ENCODE data around the gene FGF19.

Gene FGF19

DNA sequence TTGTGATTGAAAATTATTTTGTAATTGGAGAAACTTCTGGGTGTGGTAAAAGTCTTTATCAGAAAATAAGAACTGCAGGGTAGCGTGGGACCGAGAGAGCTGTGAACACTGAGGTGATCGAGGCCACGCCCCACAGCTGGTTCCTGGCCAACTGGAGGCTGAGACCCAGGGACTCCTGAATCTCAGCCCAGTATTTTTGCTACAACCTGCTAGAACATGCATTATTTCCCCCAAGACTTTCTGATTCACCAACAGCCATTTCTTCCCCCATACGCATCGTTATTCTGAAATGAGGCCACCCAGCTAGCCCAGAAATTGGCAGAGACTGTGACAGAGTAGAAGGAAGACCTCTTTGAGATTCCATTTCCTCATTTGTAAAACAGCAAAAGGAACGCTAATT is 3.4 kb upstream of the FGF19 start:
- H3K4me1 Mint-ChIP-seq = peaks cover 6% of the 10 kb centered on the region

DNA sequence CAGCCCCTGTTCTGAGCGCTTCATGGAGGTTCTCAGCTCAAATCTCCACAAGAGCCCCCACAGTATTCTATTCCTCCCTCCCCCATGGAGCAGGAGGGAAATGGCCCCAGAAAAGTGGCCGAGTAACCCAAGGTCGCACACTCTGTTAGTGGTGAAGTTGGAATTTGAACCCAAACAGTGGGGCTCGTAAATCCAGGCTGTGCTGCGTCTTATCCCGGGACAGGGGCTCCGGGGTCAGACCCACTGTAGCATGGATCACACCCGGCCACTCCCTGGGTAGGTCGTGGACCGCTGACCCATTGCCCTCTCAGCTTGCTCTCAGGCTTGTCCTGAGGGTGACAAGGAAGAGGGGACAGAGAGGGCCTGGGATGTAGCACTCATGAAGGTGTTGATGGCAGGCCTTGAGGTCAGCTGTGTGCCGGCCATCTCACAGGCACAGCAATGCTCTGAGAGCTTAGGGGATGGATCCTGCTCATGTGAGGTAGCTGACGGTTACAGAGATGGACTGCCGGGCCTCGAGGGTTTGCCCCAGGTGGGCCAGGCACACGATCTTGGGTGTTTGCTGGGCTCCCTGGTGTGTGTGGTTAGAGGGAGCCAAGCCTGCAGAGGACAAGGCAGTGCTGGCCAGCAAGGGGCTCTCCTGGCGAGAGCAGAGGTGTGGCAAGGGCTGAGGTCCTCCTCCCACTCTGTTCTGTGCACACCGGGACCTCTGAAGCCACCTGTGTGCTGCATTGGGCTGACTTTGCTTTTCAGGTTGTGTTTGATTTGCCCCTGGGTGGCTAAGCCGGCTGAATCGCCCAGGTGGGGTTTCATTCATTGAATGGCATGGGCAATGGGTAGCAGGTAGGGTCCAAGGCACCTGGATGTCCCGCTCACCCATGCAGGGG is 2.3 kb upstream of the FGF19 start:
- no peaks in the 10 kb centered on the region for H3K4me1 Mint-ChIP-seq
- DNase-seq (ENCODE audit: low spot score in 2 of 2) (no peak), ATAC-seq (ENCODE audit: low read depth) (no peak)
- peaks cover 1% of the 10 kb centered on the region for H3K9me3 Mint-ChIP-seq
- H3K27me3 Mint-ChIP-seq = peaks cover 12% of the 10 kb centered on the region
- no peaks in the 10 kb centered on the region for H3K36me3 Mint-ChIP-seq
- no peak overlapping the region for H3K27ac Mint-ChIP-seq
- no peak overlapping the region for H3K4me3 Mint-ChIP-seq

More for the DNA sequence above, 3.4 kb upstream of the FGF19 start:
- Mint-ChIP-seq H3K9me3 (peaks cover 3% of the 10 kb centered on the region), H3K4me3 (no peak overlapping the region), H3K27ac (no peak overlapping the region), H3K27me3 (peaks cover 12% of the 10 kb centered on the region), H3K36me3 (no peaks in the 10 kb centered on the region)
- no peak for ATAC-seq (ENCODE audit: low read depth)
- no peak for DNase-seq (ENCODE audit: low spot score in 2 of 2)

- ATAC-seq (ENCODE audit: low read depth) (no peak), DNase-seq (ENCODE audit: low spot score in 2 of 2) (no peak)
- peak overlapping the region; percentile 12 for H3K4me3 Mint-ChIP-seq
- peaks cover 10% of the 10 kb centered on the region for H3K27me3 Mint-ChIP-seq
- no peaks in the 10 kb centered on the region for H3K36me3 Mint-ChIP-seq
- no peaks in the 10 kb centered on the region for H3K9me3 Mint-ChIP-seq
- no peak overlapping the region for H3K27ac Mint-ChIP-seq
- no peaks in the 10 kb centered on the region for H3K4me1 Mint-ChIP-seq
These were observed 1.6 kb upstream of the FGF19 start for GRCh38 chr11:69705351-69705811.

GRCh38 chr11:69704508-69705253 is 859 bp upstream of the FGF19 start:
- Mint-ChIP-seq H3K9me3 (no peaks in the 10 kb centered on the region), H3K4me3 (peak overlapping the region; percentile 30), H3K27me3 (peaks cover 10% of the 10 kb centered on the region), H3K27ac (no peak overlapping the region), H3K36me3 (no peaks in the 10 kb centered on the region), H3K4me1 (no peaks in the 10 kb centered on the region)
- DNase-seq (ENCODE audit: low spot score in 2 of 2) (no peak), ATAC-seq (ENCODE audit: low read depth) (no peak)

- ATAC-seq (ENCODE audit: low read depth) = no peak
- peak overlapping the region; percentile 32 for H3K4me3 Mint-ChIP-seq
- H3K4me1 Mint-ChIP-seq = peaks cover 6% of the 10 kb centered on the region
- peaks cover 10% of the 10 kb centered on the region for H3K27me3 Mint-ChIP-seq
- DNase-seq (ENCODE audit: low spot score in 2 of 2) = no peak
- H3K27ac Mint-ChIP-seq = no peak overlapping the region
- no peaks in the 10 kb centered on the region for H3K36me3 Mint-ChIP-seq
- H3K9me3 Mint-ChIP-seq = no peaks in the 10 kb centered on the region
These were observed 412 bp downstream of the FGF19 start for GRCh38 chr11:69703453-69703767.

DNA sequence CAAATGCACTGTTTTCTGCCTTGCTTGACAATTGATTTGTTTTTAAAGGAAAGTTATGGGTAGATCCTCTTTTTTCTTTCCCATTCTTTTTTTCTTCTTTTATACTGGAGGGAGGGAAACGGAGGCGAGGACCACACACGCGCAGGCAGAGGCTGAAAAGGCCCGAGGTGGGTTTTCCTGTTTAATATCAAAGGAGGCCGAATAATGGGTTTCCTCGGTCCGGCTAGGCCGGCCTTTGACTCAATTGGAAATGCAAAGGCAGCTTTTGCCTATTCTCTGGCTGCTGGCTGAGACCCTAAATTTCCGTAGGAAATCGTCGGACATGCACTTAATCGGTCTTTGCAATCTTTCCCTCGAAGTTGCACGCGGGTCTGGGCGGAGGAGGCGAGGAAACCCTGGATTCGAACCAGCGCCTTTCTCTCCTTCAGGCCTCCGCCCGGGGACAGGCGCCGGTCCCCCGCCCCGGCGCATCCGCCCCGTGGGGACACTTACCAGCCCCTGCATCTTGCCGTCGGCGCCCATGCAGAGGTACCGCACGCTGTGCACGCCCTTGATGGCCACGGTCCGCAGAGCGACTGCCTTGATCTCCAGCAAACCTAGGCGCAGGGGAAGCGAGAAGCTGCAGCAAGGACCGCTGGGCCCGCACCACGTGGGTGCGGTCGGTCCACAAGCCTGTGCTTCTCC is 911 bp downstream of the FGF19 start:
- peak overlapping the region; percentile 32 for H3K4me3 Mint-ChIP-seq
- H3K4me1 Mint-ChIP-seq = peaks cover 6% of the 10 kb centered on the region
- H3K27ac Mint-ChIP-seq = no peak overlapping the region
- ATAC-seq (ENCODE audit: low read depth) (no peak), DNase-seq (ENCODE audit: low spot score in 2 of 2) (no peak)
- H3K27me3 Mint-ChIP-seq = peaks cover 10% of the 10 kb centered on the region
- no peaks in the 10 kb centered on the region for H3K36me3 Mint-ChIP-seq
- H3K9me3 Mint-ChIP-seq = no peaks in the 10 kb centered on the region

GRCh38 chr11:69702239-69702691 is 1.6 kb downstream of the FGF19 start:
- H3K27me3 Mint-ChIP-seq = peaks cover 10% of the 10 kb centered on the region
- H3K4me1 Mint-ChIP-seq = peaks cover 6% of the 10 kb centered on the region
- no peaks in the 10 kb centered on the region for H3K36me3 Mint-ChIP-seq
- no peak for DNase-seq (ENCODE audit: low spot score in 2 of 2)
- H3K27ac Mint-ChIP-seq = no peak overlapping the region
- ATAC-seq (ENCODE audit: low read depth) = no peak
- H3K4me3 Mint-ChIP-seq = no peak overlapping the region
- no peaks in the 10 kb centered on the region for H3K9me3 Mint-ChIP-seq

- ATAC-seq (ENCODE audit: low read depth) (no peak), DNase-seq (ENCODE audit: low spot score in 2 of 2) (no peak)
- Mint-ChIP-seq H3K4me3 (no peak overlapping the region), H3K36me3 (no peaks in the 10 kb centered on the region), H3K9me3 (no peaks in the 10 kb centered on the region), H3K4me1 (peaks cover 6% of the 10 kb centered on the region), H3K27me3 (peaks cover 9% of the 10 kb centered on the region), H3K27ac (no peak overlapping the region)
These were observed 3.3 kb downstream of the FGF19 start for GRCh38 chr11:69700278-69701140.

GRCh38 chr11:69699213-69699612 is 4.6 kb downstream of the FGF19 start:
- ATAC-seq (ENCODE audit: low read depth) = peak; percentile 57
- DNase-seq (ENCODE audit: low spot score in 2 of 2) = no peak
- no peaks in the 10 kb centered on the region for H3K36me3 Mint-ChIP-seq
- H3K4me1 Mint-ChIP-seq = peaks cover 6% of the 10 kb centered on the region
- no peak overlapping the region for H3K27ac Mint-ChIP-seq
- peaks cover 11% of the 10 kb centered on the region for H3K27me3 Mint-ChIP-seq
- no peak overlapping the region for H3K4me3 Mint-ChIP-seq
- no peaks in the 10 kb centered on the region for H3K9me3 Mint-ChIP-seq

DNA sequence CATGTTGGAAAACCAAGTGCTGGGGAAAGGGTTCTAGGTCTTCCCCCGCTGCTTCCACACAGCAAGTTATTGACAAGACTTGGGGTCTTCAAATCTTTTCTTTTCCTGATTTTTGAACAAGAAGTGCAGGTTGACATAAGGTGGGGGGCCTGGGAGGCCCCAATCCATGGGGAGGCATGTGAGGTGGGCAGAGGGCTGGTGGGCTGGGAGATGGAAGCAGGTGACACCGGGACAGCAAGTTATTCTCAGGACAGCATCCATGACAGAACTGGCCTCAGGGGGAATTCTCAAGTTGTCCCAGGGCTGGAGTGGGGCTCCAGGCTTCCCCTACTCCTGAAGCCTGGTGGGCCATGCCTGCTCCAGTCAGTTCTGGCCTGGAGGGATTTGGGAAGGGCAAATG is 5.5 kb downstream of the FGF19 start:
- Mint-ChIP-seq H3K27ac (no peak overlapping the region), H3K4me3 (no peak overlapping the region), H3K4me1 (peaks cover 6% of the 10 kb centered on the region), H3K9me3 (no peaks in the 10 kb centered on the region), H3K27me3 (peaks cover 12% of the 10 kb centered on the region), H3K36me3 (no peaks in the 10 kb centered on the region)
- ATAC-seq (ENCODE audit: low read depth) (no peak), DNase-seq (ENCODE audit: low spot score in 2 of 2) (no peak)

- H3K9me3 Mint-ChIP-seq = no peaks in the 10 kb centered on the region
- peaks cover 6% of the 10 kb centered on the region for H3K4me1 Mint-ChIP-seq
- ATAC-seq (ENCODE audit: low read depth) (no peak), DNase-seq (ENCODE audit: low spot score in 2 of 2) (no peak)
- no peak overlapping the region for H3K4me3 Mint-ChIP-seq
- H3K27ac Mint-ChIP-seq = no peak overlapping the region
- peaks cover 10% of the 10 kb centered on the region for H3K27me3 Mint-ChIP-seq
- H3K36me3 Mint-ChIP-seq = no peaks in the 10 kb centered on the region
These were observed 6.0 kb downstream of the FGF19 start for GRCh38 chr11:69697861-69698260.

DNA sequence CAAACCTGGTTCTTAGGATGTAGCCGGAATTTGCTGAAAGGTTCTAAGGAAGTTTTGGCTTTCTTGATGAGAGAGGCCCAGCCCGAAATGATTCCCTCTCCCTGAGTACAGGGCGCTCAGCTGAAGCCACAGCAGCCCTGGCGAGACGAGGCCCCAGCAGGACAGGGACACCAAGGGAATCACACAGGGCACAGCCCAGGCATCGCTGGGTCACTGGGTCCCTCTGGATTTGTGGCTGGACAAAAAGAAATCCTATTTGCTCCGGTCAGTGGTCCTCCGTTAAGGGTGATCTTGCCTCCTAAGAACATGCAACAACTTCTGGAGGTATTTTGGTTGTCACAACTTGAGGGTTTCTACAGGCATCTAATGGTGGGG is 6.4 kb downstream of the FGF19 start:
- no peak overlapping the region for H3K27ac Mint-ChIP-seq
- no peaks in the 10 kb centered on the region for H3K36me3 Mint-ChIP-seq
- no peak overlapping the region for H3K4me3 Mint-ChIP-seq
- DNase-seq (ENCODE audit: low spot score in 2 of 2) = no peak
- H3K4me1 Mint-ChIP-seq = peaks cover 6% of the 10 kb centered on the region
- ATAC-seq (ENCODE audit: low read depth) = no peak
- peaks cover under 1% of the 10 kb centered on the region for H3K9me3 Mint-ChIP-seq
- peaks cover 11% of the 10 kb centered on the region for H3K27me3 Mint-ChIP-seq

- no peak for DNase-seq (ENCODE audit: low spot score in 2 of 2)
- ATAC-seq (ENCODE audit: low read depth) = no peak
- H3K4me1 Mint-ChIP-seq = peaks cover 6% of the 10 kb centered on the region
- peaks cover 2% of the 10 kb centered on the region for H3K36me3 Mint-ChIP-seq
- H3K27me3 Mint-ChIP-seq = peaks cover 14% of the 10 kb centered on the region
- peaks cover 4% of the 10 kb centered on the region for H3K9me3 Mint-ChIP-seq
- no peak overlapping the region for H3K4me3 Mint-ChIP-seq
- H3K27ac Mint-ChIP-seq = no peak overlapping the region
These were observed 6.9 kb downstream of the FGF19 start for GRCh38 chr11:69696749-69697468.

All from memory B cell (primary cell).